ENCODE data around the gene C2CD4C.

GRCh38 chr19:447816-448560 lies 39.0 kb upstream of the C2CD4C start:
- TF ChIP-seq, protein P1, sequence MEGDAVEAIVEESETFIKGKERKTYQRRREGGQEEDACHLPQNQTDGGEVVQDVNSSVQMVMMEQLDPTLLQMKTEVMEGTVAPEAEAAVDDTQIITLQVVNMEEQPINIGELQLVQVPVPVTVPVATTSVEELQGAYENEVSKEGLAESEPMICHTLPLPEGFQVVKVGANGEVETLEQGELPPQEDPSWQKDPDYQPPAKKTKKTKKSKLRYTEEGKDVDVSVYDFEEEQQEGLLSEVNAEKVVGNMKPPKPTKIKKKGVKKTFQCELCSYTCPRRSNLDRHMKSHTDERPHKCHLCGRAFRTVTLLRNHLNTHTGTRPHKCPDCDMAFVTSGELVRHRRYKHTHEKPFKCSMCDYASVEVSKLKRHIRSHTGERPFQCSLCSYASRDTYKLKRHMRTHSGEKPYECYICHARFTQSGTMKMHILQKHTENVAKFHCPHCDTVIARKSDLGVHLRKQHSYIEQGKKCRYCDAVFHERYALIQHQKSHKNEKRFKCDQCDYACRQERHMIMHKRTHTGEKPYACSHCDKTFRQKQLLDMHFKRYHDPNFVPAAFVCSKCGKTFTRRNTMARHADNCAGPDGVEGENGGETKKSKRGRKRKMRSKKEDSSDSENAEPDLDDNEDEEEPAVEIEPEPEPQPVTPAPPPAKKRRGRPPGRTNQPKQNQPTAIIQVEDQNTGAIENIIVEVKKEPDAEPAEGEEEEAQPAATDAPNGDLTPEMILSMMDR (IDR thresholded peaks at IDR 0.05) = no peak
- no peak for TF ChIP-seq ZFX (IDR thresholded peaks at IDR 0.05; ENCODE audit: borderline replicate concordance)
